Measurements from ENCODE around the gene FAM171A2.

FAM171A2 gene

DNA sequence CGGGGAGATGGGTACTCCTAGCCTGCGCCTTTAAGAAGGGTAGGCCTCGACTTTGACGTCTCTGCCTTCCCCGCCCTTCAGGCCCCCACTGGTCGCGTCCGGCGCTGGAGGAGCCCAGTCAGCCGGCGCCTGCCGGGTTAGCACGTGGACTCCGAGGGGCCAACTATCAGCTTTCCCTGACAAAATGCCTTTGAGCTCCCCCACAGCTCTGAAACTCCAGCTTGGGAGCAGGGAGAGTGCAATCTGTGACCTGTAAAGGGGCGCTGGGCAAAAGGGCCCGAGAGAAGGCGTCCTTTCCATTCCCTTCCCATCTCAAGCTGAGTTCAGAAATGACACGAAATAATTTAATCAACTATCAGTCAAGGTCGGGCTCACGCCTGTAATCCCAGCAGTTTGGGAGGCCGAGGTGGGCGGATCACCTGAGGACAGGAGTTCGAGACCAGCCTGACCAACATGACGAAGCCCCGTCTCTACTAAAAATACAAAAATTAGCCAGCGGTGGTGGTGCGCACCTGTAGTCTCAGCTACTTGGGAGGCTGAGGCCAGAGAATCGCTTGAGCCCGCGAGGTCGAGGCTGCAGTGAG lies 36.7 kb downstream of the FAM171A2 start:
- H3K27me3 ChIP-seq (ENCODE audit: insufficient read depth, low read length) = no peaks in the 10 kb centered on the region
- H3K4me3 ChIP-seq (ENCODE audit: low read depth, low read length, poor library complexity, severe bottlenecking) = peak overlapping the region; percentile 2
- no peak overlapping the region for H3K9ac ChIP-seq (ENCODE audit: low read length)
- peaks cover 26% of the 10 kb centered on the region for H3K4me1 ChIP-seq (ENCODE audit: insufficient read depth, low read length, severe bottlenecking)
- H3K36me3 ChIP-seq (ENCODE audit: insufficient read depth, low read length) = peaks cover 5% of the 10 kb centered on the region; the same call in 1 of the 2 replicates
- H3F3A ChIP-seq (ENCODE audit: insufficient read depth, low read length) = no peaks in the 10 kb centered on the region; the same call in 1 of the 2 replicates
- no peaks in the 10 kb centered on the region for H3K9me3 ChIP-seq (ENCODE audit: low read length)
- H3K9me2 ChIP-seq (ENCODE audit: low read depth, low read length) = no peaks in the 10 kb centered on the region
- H4K20me1 ChIP-seq (ENCODE audit: insufficient read depth, low read length) = no peaks in the 10 kb centered on the region
- H3K79me2 ChIP-seq (ENCODE audit: insufficient read depth, low read length) = no peaks in the 10 kb centered on the region
- peak overlapping the region; percentile 42 for H3K4me2 ChIP-seq (ENCODE audit: low read length)
- H2AFZ ChIP-seq (ENCODE audit: low read length) = no peak overlapping the region
- TF ChIP-seq, protein P1, sequence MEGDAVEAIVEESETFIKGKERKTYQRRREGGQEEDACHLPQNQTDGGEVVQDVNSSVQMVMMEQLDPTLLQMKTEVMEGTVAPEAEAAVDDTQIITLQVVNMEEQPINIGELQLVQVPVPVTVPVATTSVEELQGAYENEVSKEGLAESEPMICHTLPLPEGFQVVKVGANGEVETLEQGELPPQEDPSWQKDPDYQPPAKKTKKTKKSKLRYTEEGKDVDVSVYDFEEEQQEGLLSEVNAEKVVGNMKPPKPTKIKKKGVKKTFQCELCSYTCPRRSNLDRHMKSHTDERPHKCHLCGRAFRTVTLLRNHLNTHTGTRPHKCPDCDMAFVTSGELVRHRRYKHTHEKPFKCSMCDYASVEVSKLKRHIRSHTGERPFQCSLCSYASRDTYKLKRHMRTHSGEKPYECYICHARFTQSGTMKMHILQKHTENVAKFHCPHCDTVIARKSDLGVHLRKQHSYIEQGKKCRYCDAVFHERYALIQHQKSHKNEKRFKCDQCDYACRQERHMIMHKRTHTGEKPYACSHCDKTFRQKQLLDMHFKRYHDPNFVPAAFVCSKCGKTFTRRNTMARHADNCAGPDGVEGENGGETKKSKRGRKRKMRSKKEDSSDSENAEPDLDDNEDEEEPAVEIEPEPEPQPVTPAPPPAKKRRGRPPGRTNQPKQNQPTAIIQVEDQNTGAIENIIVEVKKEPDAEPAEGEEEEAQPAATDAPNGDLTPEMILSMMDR (IDR thresholded peaks at IDR 0.05; ENCODE audit: low read length) = no peak
- no peak for TF ChIP-seq EZH2 (IDR thresholded peaks at IDR 0.05; ENCODE audit: borderline replicate concordance, low read length)
- H3K27ac ChIP-seq (ENCODE audit: low read depth, low read length, poor library complexity, severe bottlenecking) = peak overlapping the region; percentile 9

DNA sequence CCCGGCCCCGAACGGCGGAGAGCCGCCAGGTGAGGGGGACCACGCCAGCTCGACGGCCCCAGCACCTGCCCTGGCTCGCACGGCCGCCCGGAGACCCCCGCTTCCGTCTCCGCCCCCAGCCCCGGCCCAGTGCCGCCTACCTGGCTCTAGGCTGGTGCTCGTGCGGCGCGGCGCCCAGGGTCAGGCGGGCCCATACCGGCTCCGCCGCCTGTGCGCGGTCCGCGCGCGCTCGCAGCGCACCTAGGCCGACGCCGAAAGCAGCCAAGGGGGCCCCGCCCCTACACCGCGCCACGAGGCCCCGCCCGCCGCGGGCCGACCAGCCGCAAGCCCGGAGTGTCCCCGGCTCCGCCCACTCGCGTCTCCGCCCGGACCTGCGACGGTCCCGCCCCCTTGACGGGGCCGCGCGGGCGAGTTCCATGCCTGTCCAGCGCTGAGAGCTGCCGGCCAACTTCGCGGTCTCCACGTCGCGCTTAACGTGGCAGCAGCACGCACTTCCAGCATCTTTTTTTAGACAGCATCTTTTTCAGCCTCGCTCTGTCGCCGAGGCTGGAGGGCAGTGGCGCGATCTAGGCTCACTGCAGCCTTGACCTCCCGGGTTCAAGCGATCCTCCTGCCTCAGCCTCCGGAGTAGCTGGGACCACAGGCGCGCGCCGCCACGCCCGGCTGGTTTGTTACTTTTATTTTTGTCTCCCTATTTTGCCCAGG lies 38.9 kb downstream of the FAM171A2 start, which contains the start of gene SLC25A39:
TSS of gene SLC25A39 (minus strand) at position 253 of the 705 bp plus-strand sequence. CDS start 1,261 bp downstream, outside the sequence.
- Histone ChIP-seq H3K36me3 (ENCODE audit: insufficient read depth, low read length) (peaks cover 27% of the 10 kb centered on the region), H3K27ac (ENCODE audit: low read depth, low read length, poor library complexity, severe bottlenecking) (peak within 1 kb of the TSS; percentile 87), H3F3A (ENCODE audit: insufficient read depth, low read length) (no peaks in the 10 kb centered on the region; the same call in 1 of the 2 replicates), H3K4me2 (ENCODE audit: low read length) (peak within 1 kb of the TSS; percentile 98), H3K9me3 (ENCODE audit: low read length) (no peaks in the 10 kb centered on the region), H4K20me1 (ENCODE audit: insufficient read depth, low read length) (no peaks in the 10 kb centered on the region), H3K4me3 (ENCODE audit: low read depth, low read length, poor library complexity, severe bottlenecking) (peak within 1 kb of the TSS; percentile 99), H3K9me2 (ENCODE audit: low read depth, low read length) (no peaks in the 10 kb centered on the region), H2AFZ (ENCODE audit: low read length) (no peak within 1 kb of the TSS), H3K27me3 (ENCODE audit: insufficient read depth, low read length) (no peaks in the 10 kb centered on the region), H3K9ac (ENCODE audit: low read length) (peak within 1 kb of the TSS; percentile 98), H3K79me2 (ENCODE audit: insufficient read depth, low read length) (no peaks in the 10 kb centered on the region), H3K4me1 (ENCODE audit: insufficient read depth, low read length, severe bottlenecking) (peaks cover 20% of the 10 kb centered on the region)
- TF ChIP-seq, protein P1 (IDR thresholded peaks at IDR 0.05; ENCODE audit: low read length) = no peak
- no peak for TF ChIP-seq EZH2 (IDR thresholded peaks at IDR 0.05; ENCODE audit: borderline replicate concordance, low read length)

DNA sequence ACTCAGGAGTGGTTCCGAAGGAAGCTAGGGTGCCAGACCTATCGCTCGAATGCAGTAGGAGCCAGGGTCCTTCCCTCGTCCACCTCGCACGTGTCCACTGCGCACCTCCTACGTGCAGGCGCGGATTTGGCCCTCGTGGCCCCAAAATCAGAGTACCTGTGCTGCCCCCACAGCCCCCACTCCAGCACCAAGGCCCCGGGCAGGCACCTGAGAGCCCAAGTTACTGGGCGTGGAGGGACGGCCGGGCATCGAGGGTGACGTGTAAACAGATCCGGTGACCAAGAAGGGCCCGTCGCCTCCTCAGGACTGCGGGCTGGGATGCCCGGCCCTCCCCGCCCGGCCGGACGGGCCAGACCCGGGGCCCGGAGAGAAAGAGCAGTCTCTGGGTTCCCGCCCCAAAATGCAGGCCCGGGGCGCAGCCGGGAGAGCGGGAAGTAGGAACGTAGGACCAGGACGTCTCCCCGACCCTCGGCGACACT lies 39.5 kb downstream of the FAM171A2 start:
- no peaks in the 10 kb centered on the region for H3K9me2 ChIP-seq (ENCODE audit: low read depth, low read length)
- no peaks in the 10 kb centered on the region for H3K79me2 ChIP-seq (ENCODE audit: insufficient read depth, low read length)
- no peaks in the 10 kb centered on the region for H3K9me3 ChIP-seq (ENCODE audit: low read length)
- peak overlapping the region; percentile 99 for H3K4me3 ChIP-seq (ENCODE audit: low read depth, low read length, poor library complexity, severe bottlenecking)
- H4K20me1 ChIP-seq (ENCODE audit: insufficient read depth, low read length) = no peaks in the 10 kb centered on the region
- no peak overlapping the region for H2AFZ ChIP-seq (ENCODE audit: low read length)
- no peaks in the 10 kb centered on the region for H3K27me3 ChIP-seq (ENCODE audit: insufficient read depth, low read length)
- H3K9ac ChIP-seq (ENCODE audit: low read length) = peak overlapping the region; percentile 98
- no peak overlapping the region for H3K27ac ChIP-seq (ENCODE audit: low read depth, low read length, poor library complexity, severe bottlenecking)
- TF ChIP-seq, protein P1 (IDR thresholded peaks at IDR 0.05; ENCODE audit: low read length) = no peak
- no peak for TF ChIP-seq EZH2 (IDR thresholded peaks at IDR 0.05; ENCODE audit: borderline replicate concordance, low read length)
- peaks cover 32% of the 10 kb centered on the region for H3K36me3 ChIP-seq (ENCODE audit: insufficient read depth, low read length)
- H3K4me1 ChIP-seq (ENCODE audit: insufficient read depth, low read length, severe bottlenecking) = peaks cover 20% of the 10 kb centered on the region
- H3F3A ChIP-seq (ENCODE audit: insufficient read depth, low read length) = no peaks in the 10 kb centered on the region; the same call in 1 of the 2 replicates
- peak overlapping the region; percentile 98 for H3K4me2 ChIP-seq (ENCODE audit: low read length)
